Neutrophil (primary cell): ENCODE measurements around the gene SRP9.

Experiments used
- H3K27ac ChIP-seq: fragments of 200-600 bp; sonication (generic); 2 replicates; pipeline ENCODE4 v1.5.1; 2016; ENCODE audit warnings: mild to moderate bottlenecking, moderate library complexity
- H3K27me3 ChIP-seq: fragments of 200-600 bp; sonication (generic); 2 replicates; pipeline ENCODE4 v1.6.0; 2016; ENCODE audit warnings: mild to moderate bottlenecking
- H3K36me3 ChIP-seq: fragments of 200-600 bp; sonication (generic); 2 replicates; pipeline ENCODE4 v1.5.1; 2017
- H3K4me1 ChIP-seq, 2 experiments: fragments of 200-600 bp in 1 of 2; sonication (generic) in 1 of 2; 1 replicate in 1 of 2; 2 replicates in 1 of 2; pipeline versions ENCODE4 v1.5.1 to v1.6.1; 2013 to 2016; ENCODE audit warnings: low read depth in 1 of 2, low read length in 1 of 2, mild to moderate bottlenecking in 1 of 2, moderate library complexity in 1 of 2; ENCODE audit not compliant: control insufficient read depth in 1 of 2, insufficient read depth in 1 of 2
- H3K4me3 ChIP-seq, 2 experiments: fragments of 200-600 bp in 1 of 2; sonication (generic) in 1 of 2; 1 replicate in 1 of 2; 2 replicates in 1 of 2; pipeline ENCODE4 v1.5.1; 2013 to 2016; ENCODE audit warnings: low read depth in 1 of 2, low read length in 1 of 2, mild to moderate bottlenecking in 1 of 2, moderate library complexity in 1 of 2
- H3K9me3 ChIP-seq: fragments of 200-600 bp; sonication (generic); 2 replicates; pipeline ENCODE4 v1.5.1; 2016
- CTCF ChIP-seq: fragments of 200-600 bp; sonication (generic); IDR thresholded peaks from 2 replicates; pipeline ENCODE4 v1.5.1; 2016; ENCODE audit warnings: antibody characterized with exemption

Gene SRP9

GRCh38 chr1:225771661-225772322 lies 5.8 kb upstream of the SRP9 start:
- Histone ChIP-seq H3K36me3 (no peaks in the 10 kb centered on the region), H3K9me3 (no peaks in the 10 kb centered on the region), H3K4me3 (no peak overlapping the region), H3K27me3 (no peaks in the 10 kb centered on the region), H3K4me1 (peaks cover 5 to 9% of the 10 kb centered on the region in 2 experiments), H3K27ac (no peak overlapping the region)
- no peak for TF ChIP-seq CTCF

GRCh38 chr1:225772323-225772768 lies 5.3 kb upstream of the SRP9 start:
- Histone ChIP-seq H3K36me3 (no peaks in the 10 kb centered on the region), H3K27ac (no peak overlapping the region), H3K27me3 (no peaks in the 10 kb centered on the region), H3K9me3 (no peaks in the 10 kb centered on the region), H3K4me3 (no peak overlapping the region), H3K4me1 (peaks cover 10 to 15% of the 10 kb centered on the region in 2 experiments)
- TF ChIP-seq CTCF, result peak; percentile 8

- Histone ChIP-seq H3K9me3 (no peaks in the 10 kb centered on the region), H3K27ac (no peak overlapping the region), H3K27me3 (no peaks in the 10 kb centered on the region), H3K4me1 (peaks cover 11 to 16% of the 10 kb centered on the region in 2 experiments), H3K36me3 (no peaks in the 10 kb centered on the region), H3K4me3 (no peak overlapping the region)
- no peak for TF ChIP-seq CTCF
Measured at GRCh38 chr1:225772848-225773247, 4.8 kb upstream of the SRP9 start.

- H3K27me3 ChIP-seq, result no peaks in the 10 kb centered on the region
- TF ChIP-seq CTCF, result no peak
- no peaks in the 10 kb centered on the region for H3K36me3 ChIP-seq
- peaks cover 27 to 30% of the 10 kb centered on the region in 2 experiments for H3K4me1 ChIP-seq
- no peak overlapping the region for H3K4me3 ChIP-seq
- H3K9me3 ChIP-seq, result no peaks in the 10 kb centered on the region
- H3K27ac ChIP-seq, result no peak overlapping the region
Measured at GRCh38 chr1:225774281-225775147, 3.1 kb upstream of the SRP9 start.

- Histone ChIP-seq H3K27me3 (no peaks in the 10 kb centered on the region), H3K27ac (no peak overlapping the region), H3K9me3 (no peaks in the 10 kb centered on the region), H3K36me3 (no peaks in the 10 kb centered on the region), H3K4me1 (peaks cover 45 to 48% of the 10 kb centered on the region in 2 experiments), H3K4me3 (peak overlapping the region in 1 of 2 experiments; percentile 83)
- no peak for TF ChIP-seq CTCF
Measured at GRCh38 chr1:225776294-225776693, 1.3 kb upstream of the SRP9 start.
